K562 (cell line): Measurements from ENCODE around the gene ALDH1A2. TPM values are rescaled to one million over a fixed set of nuclear protein-coding genes. Genes with fewer than 3 reads are reported as not detected.

Source experiments
- ATAC-seq: fragments of 200-7000 bp; cut with Tn5 transposase; 3 replicates; pipeline ENCODE4 v1.9.1; 2020; ENCODE audit warnings: moderate library complexity
- BruUV-seq: library from RNA; stranded (reverse); fragments of 400-500 nt; replicated peaks from 2 replicates; lab custom pipeline; 2021; lab: Mats Ljungman, UMichigan
- CTCF ChIA-PET: fragments of 300-600 bp; formaldehyde crosslinking; extraction: SDS; loops from one replicate; lab custom pipeline; 2021; ENCODE audit warnings: low intra/inter-chr PET ratio; lab: Yijun Ruan, JAX
- POLR2A ChIA-PET: fragments of 300-600, 350-650 bp; sonication (Branson Sonifier 250); formaldehyde crosslinking; extraction: SDS; loops from one replicate; lab custom pipeline; 2021; ENCODE audit warnings: antibody characterized with exemption, inconsistent platforms; lab: Yijun Ruan, JAX
- DNase-seq, 4 experiments: peaks; one replicate each; pipeline versions ENCODE4 v3.0.0 to v3.0.0-alpha.2; 2011 to 2018; ENCODE audit warnings: low spot score in 3 of 4, mixed read lengths in 3 of 4; ENCODE audit errors: extremely low read depth in 1 of 4
- FAIRE-seq: peaks from 2 replicates; lab custom pipeline; 2011; peaks lifted over from hg19 to GRCh38; lab: Jason Lieb, UNC
- H2AFZ ChIP-seq: 2 replicates; pipeline ENCODE4 v1.6.0; 2011; ENCODE audit warnings: low read depth, low read length, control low read depth, inconsistent platforms
- H3K27ac ChIP-seq: fragments of 200-600 bp; 3 replicates; pipeline ENCODE4 v1.8.0; 2011; ENCODE audit warnings: low read depth, mild to moderate bottlenecking, control low read depth, inconsistent platforms, low read length, moderate library complexity, mixed read lengths; ENCODE audit errors: extremely low read depth
- H3K27me3 ChIP-seq, 2 experiments: fragments of 300-600 bp in 1 of 2; 2 replicates in 1 of 2; 3 replicates in 1 of 2; pipeline versions ENCODE4 v1.6.0 to v1.8.0; 2011; ENCODE audit warnings: inconsistent platforms in 2 of 2, low read length in 2 of 2, mild to moderate bottlenecking in 1 of 2, mixed read lengths in 1 of 2, moderate library complexity in 1 of 2; ENCODE audit not compliant: control insufficient read depth in 2 of 2, insufficient read depth in 2 of 2
- H3K36me3 ChIP-seq: fragments of 300-600 bp; 3 replicates; pipeline ENCODE4 v1.8.0; 2011; ENCODE audit warnings: mild to moderate bottlenecking, low read length, inconsistent platforms; ENCODE audit not compliant: control insufficient read depth, insufficient read depth
- H3K4me1 ChIP-seq, 2 experiments: fragments of 200-600 bp in 1 of 2; replicated peaks in 1 of 2; 2 replicates in 1 of 2; 3 replicates in 1 of 2; pipeline versions ENCODE4 v1.5.1 to v1.8.0; 2011; ENCODE audit warnings: inconsistent platforms in 2 of 2, low read length in 2 of 2, mild to moderate bottlenecking in 1 of 2, mixed read lengths in 1 of 2, moderate library complexity in 1 of 2; ENCODE audit not compliant: control insufficient read depth in 2 of 2, insufficient read depth in 2 of 2
- H3K4me2 ChIP-seq: 2 replicates; pipeline ENCODE4 v1.6.1; 2011; ENCODE audit warnings: low read length, control low read depth, inconsistent platforms, mixed read lengths; ENCODE audit not compliant: insufficient read depth
- H3K4me3 ChIP-seq: fragments of 200-600 bp; sonication (generic), shearing (Covaris generic); 2 replicates; pipeline ENCODE4 v1.5.1; 2016; ENCODE audit warnings: control low read depth, inconsistent platforms
- H3K79me2 ChIP-seq: fragments of 200-600 bp; 3 replicates; pipeline ENCODE4 v1.8.0; 2011; ENCODE audit warnings: low read length, inconsistent platforms; ENCODE audit not compliant: control insufficient read depth, insufficient read depth
- H3K9ac ChIP-seq, 2 experiments: 2 replicates each; pipeline versions ENCODE4 v1.6.0 to v1.6.1; 2011; ENCODE audit warnings: low read depth in 2 of 2, low read length in 2 of 2, control low read depth in 1 of 2, inconsistent platforms in 1 of 2, mild to moderate bottlenecking in 1 of 2, mixed read lengths in 1 of 2; ENCODE audit not compliant: insufficient read depth in 1 of 2
- H3K9me1 ChIP-seq: one replicate; pipeline ENCODE4 v1.6.0; 2011; ENCODE audit warnings: inconsistent platforms, mild to moderate bottlenecking, low read length, moderate library complexity; ENCODE audit not compliant: control insufficient read depth, insufficient read depth
- H3K9me3 ChIP-seq: replicated peaks from 2 replicates; pipeline ENCODE4 v1.5.1; 2011; ENCODE audit warnings: low read depth, low read length, inconsistent platforms; ENCODE audit not compliant: control insufficient read depth, insufficient read depth
- H4K20me1 ChIP-seq: replicated peaks from 2 replicates; pipeline ENCODE4 v1.6.1; 2011; ENCODE audit warnings: low read length, inconsistent platforms, mixed read lengths; ENCODE audit not compliant: control insufficient read depth, insufficient read depth
- EGR1 ChIP-seq: fragments of 450-650 bp; conservative IDR thresholded peaks from 2 replicates; pipeline ENCODE4 v1.6.1; 2017; ENCODE audit warnings: mild to moderate bottlenecking
- HOMEZ ChIP-seq: fragments of 250-450 bp; sonication (Bioruptor Pico); IDR thresholded peaks from 2 replicates; pipeline ENCODE4 v1.4.0; 2020; ENCODE audit warnings: mild to moderate bottlenecking, moderate library complexity
- MTA1 ChIP-seq: fragments of 450-650 bp; IDR thresholded peaks from 2 replicates; pipeline ENCODE4 v1.6.1; 2017; ENCODE audit warnings: borderline replicate concordance
- MYC ChIP-seq, 2 experiments: fragments of 250-450 bp in 1 of 2; sonication (Bioruptor Pico) in 1 of 2; IDR thresholded peaks; 2 replicates each; pipeline versions ENCODE4 v1.5.1 to v1.6.1; 2012 to 2021; ENCODE audit warnings: low read depth in 2 of 2, borderline replicate concordance in 1 of 2, improper control_type of control experiment in 1 of 2, low read length in 1 of 2, mild to moderate bottlenecking in 1 of 2, moderate library complexity in 1 of 2
- PTRF ChIP-seq: fragments of 450-650 bp; IDR thresholded peaks from 2 replicates; pipeline ENCODE4 v1.6.1; 2016; ENCODE audit warnings: mild to moderate bottlenecking, missing genetic modification characterization, missing compliant biosample characterization
- ZNF197 ChIP-seq: fragments of 200-800 bp; sonication (Bioruptor generic); IDR thresholded peaks from 2 replicates; pipeline ENCODE4 v1.6.1; 2016; ENCODE audit warnings: low read depth, missing genetic modification characterization, missing compliant biosample characterization
- WGBS: fragments of 100-300 bp; shearing (Covaris generic); methylation state at CpG from one replicate; pipeline ENCODE4 v1.1.6; 2016; ENCODE audit warnings: low coverage, mixed read lengths; ENCODE audit not compliant: insufficient coverage; ENCODE audit errors: missing lambda C conversion rate; 5-methylcytosine and 5-hydroxymethylcytosine counted together
- in situ Hi-C: fragments of 300-500 bp; cut with MboI; formaldehyde crosslinking; loops from 4 replicates; pipeline ENCODE4 v1.15.0; 2018; ENCODE audit warnings: inconsistent platforms, mixed read lengths
- intact Hi-C: fragments of 100-400 bp; cut with micrococcal nuclease; formaldehyde crosslinking; loops from 2 replicates; pipeline ENCODE4 v1.14.2; 2022
- polyA plus RNA-seq, 8 experiments: library from polyadenylated mRNA; depleted of rRNA in 4 of 8; stranded (reverse) in 5 of 8; unstranded in 3 of 8; fragments of >200 nt; fragmentation: Nextera tagmentation in 2 of 8; fragmentation: Illumina TruSeq in 1 of 8; extraction: Ambion mirVana in 2 of 8; extraction: Trizol in 1 of 8; gene quantifications; 2 replicates each; pipeline versions ENCODE4 v1.2.1 to v1.2.3, GENCODE V29; 2011 to 2014; ENCODE audit warnings: inconsistent platforms in 1 of 8, missing spikeins in 1 of 8
- total RNA-seq, 7 experiments: library from RNA; depleted of rRNA in 6 of 7; stranded (reverse); fragments of >200 nt in 6 of 7; fragmentation: Illumina TruSeq in 2 of 7; extraction: Trizol in 2 of 7; gene quantifications; 2 replicates each; pipeline versions ENCODE4 v1.2.1 to v1.2.3, GENCODE V29; 2011 to 2021; ENCODE audit warnings: low replicate concordance in 1 of 7
- TF ChIP-seq, protein P1 (sequence below): fragments of 450-650 bp; IDR thresholded peaks from 2 replicates; pipeline ENCODE4 v1.6.1; 2016; ENCODE audit warnings: mild to moderate bottlenecking, moderate library complexity

The ALDH1A2 gene
- total and polyA plus RNA-seq, 9 of the 15 experiments (the other 6 are each of a cell fraction or from before 2014, with no cell fraction given), result 115 to 393 (median 333) TPM

DNA sequence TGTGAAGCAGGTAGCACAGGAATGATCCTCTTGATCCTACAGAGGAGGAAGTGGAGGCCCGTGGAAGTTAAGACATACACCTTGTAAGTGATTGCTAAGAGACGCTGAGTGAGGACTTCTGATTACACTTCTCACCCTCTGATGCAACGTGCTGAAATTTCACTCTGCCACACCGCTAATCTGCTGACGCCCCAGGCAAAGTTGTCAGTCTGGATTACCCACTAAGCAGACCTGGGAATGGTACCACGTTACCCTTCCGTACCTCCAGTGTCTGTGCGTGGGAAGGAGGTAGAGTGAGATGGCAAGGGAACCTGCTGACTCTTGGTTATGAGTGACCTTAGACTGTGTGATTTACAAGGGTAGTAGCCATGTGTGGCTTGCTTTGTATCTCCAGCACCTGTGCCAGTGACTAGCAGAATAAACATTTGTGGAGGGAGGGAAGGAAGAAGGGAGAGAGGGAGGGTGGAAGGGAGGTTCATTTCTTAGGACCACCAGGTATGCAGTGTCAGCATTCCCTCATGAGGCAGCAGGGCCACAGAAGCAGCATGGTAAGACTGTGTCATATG lies 115.0 kb downstream of the ALDH1A2 start:
- no TSS peak for BruUV-seq
- FAIRE-seq, result peak; percentile 26
- Histone ChIP-seq H4K20me1 (no peaks in the 10 kb centered on the region), H3K4me2 (peak overlapping the region; percentile 14; the same call in 1 of the 2 replicates), H2AFZ (peak overlapping the region; percentile 10; the same call in 1 of the 2 replicates), H3K79me2 (no peaks in the 10 kb centered on the region), H3K9me1 (no peaks in the 10 kb centered on the region), H3K9ac (peak overlapping the region in 1 of 2 experiments; percentile 32; a peak in 1 of 4 replicates), H3K4me1 (peaks cover 0 to 19% of the 10 kb centered on the region in 2 experiments; a peak in 3 of 5 replicates), H3K4me3 (no peak overlapping the region), H3K27me3 (no peaks in the 10 kb centered on the region), H3K9me3 (no peaks in the 10 kb centered on the region), H3K36me3 (peaks cover 25% of the 10 kb centered on the region; the same call in 2 of the 3 replicates), H3K27ac (peak overlapping the region; percentile 48; the same call in 1 of the 3 replicates)
- peak in 2 of 4 experiments; percentile 26 to 46 for DNase-seq
- intact Hi-C loops (no loop called here), in situ Hi-C loops (no loop called here)
- peak; percentile 79 for ATAC-seq
- ChIA-PET CTCF (no interaction called here), POLR2A (no interaction called here)
- WGBS, result 11% methylated on average over 8 of the region's 8 CpGs
- TF ChIP-seq MYC (IDR thresholded peaks at IDR 0.05; ENCODE audit: low read depth, low read length), result peak; percentile 62
- peak; percentile 22; the same call in 1 of the 2 replicates for TF ChIP-seq MYC (CRISPR knock-in tag; IDR thresholded peaks at IDR 0.05; ENCODE audit: borderline replicate concordance, low read depth)
- TF ChIP-seq PTRF (tag), result 0 out of 2 replicates have a peak, but pooled peaks have one; percentile 34
- TF ChIP-seq HOMEZ (CRISPR knock-in tag), result 0 out of 2 replicates have a peak, but pooled peaks have one; percentile 56
- TF ChIP-seq ZNF197 (CRISPR knock-in tag), result peak; percentile 80; the same call in 1 of the 2 replicates
- TF ChIP-seq, protein P1, sequence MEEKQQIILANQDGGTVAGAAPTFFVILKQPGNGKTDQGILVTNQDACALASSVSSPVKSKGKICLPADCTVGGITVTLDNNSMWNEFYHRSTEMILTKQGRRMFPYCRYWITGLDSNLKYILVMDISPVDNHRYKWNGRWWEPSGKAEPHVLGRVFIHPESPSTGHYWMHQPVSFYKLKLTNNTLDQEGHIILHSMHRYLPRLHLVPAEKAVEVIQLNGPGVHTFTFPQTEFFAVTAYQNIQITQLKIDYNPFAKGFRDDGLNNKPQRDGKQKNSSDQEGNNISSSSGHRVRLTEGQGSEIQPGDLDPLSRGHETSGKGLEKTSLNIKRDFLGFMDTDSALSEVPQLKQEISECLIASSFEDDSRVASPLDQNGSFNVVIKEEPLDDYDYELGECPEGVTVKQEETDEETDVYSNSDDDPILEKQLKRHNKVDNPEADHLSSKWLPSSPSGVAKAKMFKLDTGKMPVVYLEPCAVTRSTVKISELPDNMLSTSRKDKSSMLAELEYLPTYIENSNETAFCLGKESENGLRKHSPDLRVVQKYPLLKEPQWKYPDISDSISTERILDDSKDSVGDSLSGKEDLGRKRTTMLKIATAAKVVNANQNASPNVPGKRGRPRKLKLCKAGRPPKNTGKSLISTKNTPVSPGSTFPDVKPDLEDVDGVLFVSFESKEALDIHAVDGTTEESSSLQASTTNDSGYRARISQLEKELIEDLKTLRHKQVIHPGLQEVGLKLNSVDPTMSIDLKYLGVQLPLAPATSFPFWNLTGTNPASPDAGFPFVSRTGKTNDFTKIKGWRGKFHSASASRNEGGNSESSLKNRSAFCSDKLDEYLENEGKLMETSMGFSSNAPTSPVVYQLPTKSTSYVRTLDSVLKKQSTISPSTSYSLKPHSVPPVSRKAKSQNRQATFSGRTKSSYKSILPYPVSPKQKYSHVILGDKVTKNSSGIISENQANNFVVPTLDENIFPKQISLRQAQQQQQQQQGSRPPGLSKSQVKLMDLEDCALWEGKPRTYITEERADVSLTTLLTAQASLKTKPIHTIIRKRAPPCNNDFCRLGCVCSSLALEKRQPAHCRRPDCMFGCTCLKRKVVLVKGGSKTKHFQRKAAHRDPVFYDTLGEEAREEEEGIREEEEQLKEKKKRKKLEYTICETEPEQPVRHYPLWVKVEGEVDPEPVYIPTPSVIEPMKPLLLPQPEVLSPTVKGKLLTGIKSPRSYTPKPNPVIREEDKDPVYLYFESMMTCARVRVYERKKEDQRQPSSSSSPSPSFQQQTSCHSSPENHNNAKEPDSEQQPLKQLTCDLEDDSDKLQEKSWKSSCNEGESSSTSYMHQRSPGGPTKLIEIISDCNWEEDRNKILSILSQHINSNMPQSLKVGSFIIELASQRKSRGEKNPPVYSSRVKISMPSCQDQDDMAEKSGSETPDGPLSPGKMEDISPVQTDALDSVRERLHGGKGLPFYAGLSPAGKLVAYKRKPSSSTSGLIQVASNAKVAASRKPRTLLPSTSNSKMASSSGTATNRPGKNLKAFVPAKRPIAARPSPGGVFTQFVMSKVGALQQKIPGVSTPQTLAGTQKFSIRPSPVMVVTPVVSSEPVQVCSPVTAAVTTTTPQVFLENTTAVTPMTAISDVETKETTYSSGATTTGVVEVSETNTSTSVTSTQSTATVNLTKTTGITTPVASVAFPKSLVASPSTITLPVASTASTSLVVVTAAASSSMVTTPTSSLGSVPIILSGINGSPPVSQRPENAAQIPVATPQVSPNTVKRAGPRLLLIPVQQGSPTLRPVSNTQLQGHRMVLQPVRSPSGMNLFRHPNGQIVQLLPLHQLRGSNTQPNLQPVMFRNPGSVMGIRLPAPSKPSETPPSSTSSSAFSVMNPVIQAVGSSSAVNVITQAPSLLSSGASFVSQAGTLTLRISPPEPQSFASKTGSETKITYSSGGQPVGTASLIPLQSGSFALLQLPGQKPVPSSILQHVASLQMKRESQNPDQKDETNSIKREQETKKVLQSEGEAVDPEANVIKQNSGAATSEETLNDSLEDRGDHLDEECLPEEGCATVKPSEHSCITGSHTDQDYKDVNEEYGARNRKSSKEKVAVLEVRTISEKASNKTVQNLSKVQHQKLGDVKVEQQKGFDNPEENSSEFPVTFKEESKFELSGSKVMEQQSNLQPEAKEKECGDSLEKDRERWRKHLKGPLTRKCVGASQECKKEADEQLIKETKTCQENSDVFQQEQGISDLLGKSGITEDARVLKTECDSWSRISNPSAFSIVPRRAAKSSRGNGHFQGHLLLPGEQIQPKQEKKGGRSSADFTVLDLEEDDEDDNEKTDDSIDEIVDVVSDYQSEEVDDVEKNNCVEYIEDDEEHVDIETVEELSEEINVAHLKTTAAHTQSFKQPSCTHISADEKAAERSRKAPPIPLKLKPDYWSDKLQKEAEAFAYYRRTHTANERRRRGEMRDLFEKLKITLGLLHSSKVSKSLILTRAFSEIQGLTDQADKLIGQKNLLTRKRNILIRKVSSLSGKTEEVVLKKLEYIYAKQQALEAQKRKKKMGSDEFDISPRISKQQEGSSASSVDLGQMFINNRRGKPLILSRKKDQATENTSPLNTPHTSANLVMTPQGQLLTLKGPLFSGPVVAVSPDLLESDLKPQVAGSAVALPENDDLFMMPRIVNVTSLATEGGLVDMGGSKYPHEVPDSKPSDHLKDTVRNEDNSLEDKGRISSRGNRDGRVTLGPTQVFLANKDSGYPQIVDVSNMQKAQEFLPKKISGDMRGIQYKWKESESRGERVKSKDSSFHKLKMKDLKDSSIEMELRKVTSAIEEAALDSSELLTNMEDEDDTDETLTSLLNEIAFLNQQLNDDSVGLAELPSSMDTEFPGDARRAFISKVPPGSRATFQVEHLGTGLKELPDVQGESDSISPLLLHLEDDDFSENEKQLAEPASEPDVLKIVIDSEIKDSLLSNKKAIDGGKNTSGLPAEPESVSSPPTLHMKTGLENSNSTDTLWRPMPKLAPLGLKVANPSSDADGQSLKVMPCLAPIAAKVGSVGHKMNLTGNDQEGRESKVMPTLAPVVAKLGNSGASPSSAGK, result peak; percentile 79
- peak; percentile 63; the same call in 1 of the 2 replicates for TF ChIP-seq MTA1
- no peak for TF ChIP-seq EGR1
